ENCODE data around the gene SMOC2. TPM values are rescaled to one million over a fixed set of nuclear protein-coding genes. Genes with fewer than 3 reads are reported as not detected.

SMOC2 gene
- total RNA-seq, 1 donor from 2014 or later = not detected

DNA sequence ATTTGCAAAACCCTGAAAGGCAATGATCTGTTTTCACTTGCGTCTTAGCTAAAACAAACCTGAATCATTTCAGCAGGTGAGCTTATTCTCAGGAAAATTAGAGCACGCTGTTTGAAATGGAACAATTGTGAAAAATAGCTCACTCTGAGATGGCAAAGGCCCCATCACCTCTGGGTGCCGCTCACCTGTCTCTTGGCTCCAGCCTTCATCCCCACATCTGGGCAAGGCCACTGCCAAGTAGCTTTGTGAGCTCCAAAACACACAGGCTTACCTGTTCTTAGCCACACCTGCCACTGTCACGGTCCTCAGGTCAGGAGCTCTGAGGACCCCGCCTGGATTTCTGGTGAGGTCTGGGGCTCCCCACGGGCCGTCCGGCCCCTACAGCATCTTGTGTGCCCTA, 66.7 kb downstream of the SMOC2 start:
- Histone ChIP-seq H3K36me3 (ENCODE audit: control insufficient read depth, insufficient read depth, low read length) (no peaks in the 10 kb centered on the region), H3K27me3 (ENCODE audit: control insufficient read depth, insufficient read depth, low read length) (no peaks in the 10 kb centered on the region), H3K4me3 (ENCODE audit: low read depth, low read length) (no peak overlapping the region)
- TF ChIP-seq, protein P1, sequence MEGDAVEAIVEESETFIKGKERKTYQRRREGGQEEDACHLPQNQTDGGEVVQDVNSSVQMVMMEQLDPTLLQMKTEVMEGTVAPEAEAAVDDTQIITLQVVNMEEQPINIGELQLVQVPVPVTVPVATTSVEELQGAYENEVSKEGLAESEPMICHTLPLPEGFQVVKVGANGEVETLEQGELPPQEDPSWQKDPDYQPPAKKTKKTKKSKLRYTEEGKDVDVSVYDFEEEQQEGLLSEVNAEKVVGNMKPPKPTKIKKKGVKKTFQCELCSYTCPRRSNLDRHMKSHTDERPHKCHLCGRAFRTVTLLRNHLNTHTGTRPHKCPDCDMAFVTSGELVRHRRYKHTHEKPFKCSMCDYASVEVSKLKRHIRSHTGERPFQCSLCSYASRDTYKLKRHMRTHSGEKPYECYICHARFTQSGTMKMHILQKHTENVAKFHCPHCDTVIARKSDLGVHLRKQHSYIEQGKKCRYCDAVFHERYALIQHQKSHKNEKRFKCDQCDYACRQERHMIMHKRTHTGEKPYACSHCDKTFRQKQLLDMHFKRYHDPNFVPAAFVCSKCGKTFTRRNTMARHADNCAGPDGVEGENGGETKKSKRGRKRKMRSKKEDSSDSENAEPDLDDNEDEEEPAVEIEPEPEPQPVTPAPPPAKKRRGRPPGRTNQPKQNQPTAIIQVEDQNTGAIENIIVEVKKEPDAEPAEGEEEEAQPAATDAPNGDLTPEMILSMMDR (IDR thresholded peaks at IDR 0.05; ENCODE audit: insufficient read depth, low read length, poor library complexity, severe bottlenecking) = no peak
- DNase-seq (ENCODE audit: low read depth) = no peak

DNA sequence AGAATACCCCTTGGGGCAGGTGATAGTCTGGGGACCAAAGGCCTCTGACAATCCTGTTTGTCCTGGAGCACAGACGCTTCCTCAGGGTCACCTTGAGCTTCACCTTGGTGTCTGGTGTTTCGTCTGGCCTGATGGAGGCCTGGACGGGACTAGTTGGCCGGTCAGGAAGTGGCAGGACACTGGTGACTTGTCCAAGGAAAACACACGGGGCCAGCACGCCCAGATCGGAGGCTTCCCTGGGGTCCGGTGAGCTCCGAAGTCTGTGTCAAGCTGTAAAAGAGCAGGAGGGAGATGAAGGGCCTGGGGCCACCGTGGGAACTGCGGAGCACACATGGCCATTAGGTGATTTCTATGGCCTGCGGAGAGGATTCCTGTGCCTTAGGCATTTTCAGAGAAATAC, 67.9 kb downstream of the SMOC2 start:
- H3K4me3 ChIP-seq (ENCODE audit: low read depth, low read length) = no peak overlapping the region
- H3K27me3 ChIP-seq (ENCODE audit: control insufficient read depth, insufficient read depth, low read length) = peaks cover under 1% of the 10 kb centered on the region
- TF ChIP-seq, protein P1 (IDR thresholded peaks at IDR 0.05; ENCODE audit: insufficient read depth, low read length, poor library complexity, severe bottlenecking) = no peak
- no peaks in the 10 kb centered on the region for H3K36me3 ChIP-seq (ENCODE audit: control insufficient read depth, insufficient read depth, low read length)
- no peak for DNase-seq (ENCODE audit: low read depth)

DNA sequence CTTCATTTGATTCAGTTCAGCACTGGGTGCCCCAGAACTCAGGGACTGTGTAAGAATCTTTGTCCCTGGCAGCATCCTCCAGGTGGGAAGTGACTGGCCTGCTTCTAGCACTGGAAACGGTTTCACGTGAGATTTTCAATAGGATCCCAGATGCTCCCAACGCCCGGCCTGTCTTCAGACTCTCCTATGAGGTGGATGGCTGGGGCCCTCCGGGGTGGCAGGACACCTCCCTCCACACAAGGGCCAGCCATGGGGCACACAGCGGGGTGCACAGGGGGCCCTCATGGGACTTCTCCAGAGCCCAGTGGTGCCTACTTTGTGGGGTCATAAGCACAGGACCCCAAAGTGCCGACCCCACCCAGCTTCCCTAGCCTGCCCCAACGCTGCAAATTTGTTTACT, 72.8 kb downstream of the SMOC2 start:
- DNase-seq (ENCODE audit: low read depth) = no peak
- TF ChIP-seq, protein P1 (IDR thresholded peaks at IDR 0.05; ENCODE audit: insufficient read depth, low read length, poor library complexity, severe bottlenecking) = no peak
- Histone ChIP-seq H3K27me3 (ENCODE audit: control insufficient read depth, insufficient read depth, low read length) (peaks cover 4% of the 10 kb centered on the region), H3K36me3 (ENCODE audit: control insufficient read depth, insufficient read depth, low read length) (no peaks in the 10 kb centered on the region), H3K4me3 (ENCODE audit: low read depth, low read length) (no peak overlapping the region)

DNA sequence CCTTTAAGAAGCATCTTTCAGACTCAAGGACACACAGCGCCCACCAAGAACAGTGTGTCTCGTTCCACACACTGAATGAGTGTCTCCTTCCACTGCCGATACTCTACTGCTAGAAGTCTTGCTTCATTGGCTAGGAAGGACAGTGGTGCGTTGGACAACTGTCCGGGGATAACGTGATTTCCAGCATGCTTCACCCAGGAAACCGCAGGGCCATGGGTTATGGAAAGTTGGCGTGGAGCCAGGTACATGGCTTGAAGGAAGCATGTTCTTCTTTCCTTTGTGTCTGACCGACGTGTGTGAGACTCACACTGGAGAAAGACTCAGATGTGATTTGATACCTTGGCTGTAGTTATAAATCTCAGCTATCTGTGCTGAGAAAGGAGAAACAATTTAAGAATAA, 73.2 kb downstream of the SMOC2 start:
- H3K36me3 ChIP-seq (ENCODE audit: control insufficient read depth, insufficient read depth, low read length) = no peaks in the 10 kb centered on the region
- no peak for DNase-seq (ENCODE audit: low read depth)
- TF ChIP-seq, protein P1 (IDR thresholded peaks at IDR 0.05; ENCODE audit: insufficient read depth, low read length, poor library complexity, severe bottlenecking) = no peak
- no peak overlapping the region for H3K4me3 ChIP-seq (ENCODE audit: low read depth, low read length)
- H3K27me3 ChIP-seq (ENCODE audit: control insufficient read depth, insufficient read depth, low read length) = peaks cover 4% of the 10 kb centered on the region

DNA sequence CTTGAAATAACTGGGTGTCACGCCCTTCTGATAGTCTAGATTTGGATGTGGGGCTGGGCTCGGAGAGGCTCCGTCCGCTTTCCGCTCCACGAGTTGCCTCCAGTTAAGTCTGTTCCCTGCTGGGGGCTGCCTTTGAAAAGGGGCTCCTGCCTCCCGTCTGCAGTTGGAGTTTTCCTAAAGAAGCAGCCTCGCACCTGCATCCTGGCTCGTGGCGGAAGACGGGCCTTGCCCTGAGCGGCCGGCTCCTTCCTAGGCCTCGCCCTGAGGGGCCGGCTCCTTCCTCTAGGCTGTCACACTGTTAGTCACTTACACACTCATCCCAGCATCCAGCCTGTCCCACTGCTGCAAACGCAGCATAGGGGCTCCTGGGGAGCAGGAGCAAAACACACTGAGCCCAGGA, 74.4 kb downstream of the SMOC2 start:
- TF ChIP-seq, protein P1 (IDR thresholded peaks at IDR 0.05; ENCODE audit: insufficient read depth, low read length, poor library complexity, severe bottlenecking) = no peak
- no peak for DNase-seq (ENCODE audit: low read depth)
- Histone ChIP-seq H3K36me3 (ENCODE audit: control insufficient read depth, insufficient read depth, low read length) (no peaks in the 10 kb centered on the region), H3K4me3 (ENCODE audit: low read depth, low read length) (no peak overlapping the region), H3K27me3 (ENCODE audit: control insufficient read depth, insufficient read depth, low read length) (peaks cover 4% of the 10 kb centered on the region)

DNA sequence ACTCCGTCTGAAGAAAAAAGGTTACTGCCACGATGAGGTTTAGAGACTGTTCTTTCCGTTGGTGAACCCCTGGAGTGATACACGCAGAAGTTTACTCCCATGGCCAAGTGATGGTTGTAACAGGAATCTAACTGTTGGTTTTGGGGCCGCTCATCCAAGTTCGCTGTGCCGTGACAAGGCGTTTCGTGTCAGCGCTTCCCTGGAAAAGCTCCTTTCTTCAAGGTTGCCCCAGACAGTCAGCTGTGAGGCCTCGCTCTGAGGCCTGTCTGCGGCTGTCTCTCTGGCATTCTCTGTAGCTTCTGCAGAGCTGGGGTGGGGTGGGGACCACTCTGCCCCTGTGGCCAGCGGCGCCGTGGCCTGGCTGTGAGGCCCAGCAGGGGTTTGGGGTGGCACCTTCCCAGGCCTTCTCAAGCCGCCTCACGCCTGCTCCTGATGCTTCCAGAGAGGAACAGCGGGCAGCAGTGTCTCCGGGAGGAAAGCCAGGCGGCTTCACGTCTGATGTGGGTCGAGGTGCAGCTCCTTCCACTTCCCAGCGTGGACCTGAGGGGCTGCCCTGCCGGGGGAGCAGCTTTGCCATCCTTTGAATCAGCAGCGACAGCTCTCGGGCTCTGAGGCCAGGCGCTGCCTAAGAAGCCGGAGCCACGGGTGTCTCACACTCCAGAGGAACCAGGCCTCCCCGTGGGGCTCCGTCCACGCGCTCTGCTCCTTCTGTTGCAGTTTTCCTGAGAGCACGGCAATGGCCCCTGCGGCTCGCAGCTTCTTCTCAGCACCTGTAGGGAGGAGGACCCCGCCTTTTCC, 76.2 kb downstream of the SMOC2 start:
- no peaks in the 10 kb centered on the region for H3K36me3 ChIP-seq (ENCODE audit: control insufficient read depth, insufficient read depth, low read length)
- H3K27me3 ChIP-seq (ENCODE audit: control insufficient read depth, insufficient read depth, low read length) = peaks cover 4% of the 10 kb centered on the region
- TF ChIP-seq, protein P1 (IDR thresholded peaks at IDR 0.05; ENCODE audit: insufficient read depth, low read length, poor library complexity, severe bottlenecking) = no peak
- no peak for DNase-seq (ENCODE audit: low read depth)
- H3K4me3 ChIP-seq (ENCODE audit: low read depth, low read length) = no peak overlapping the region

All from kidney epithelial cell (primary cell).